ENCODE data around the gene ADRA2A. TPM values are rescaled to one million over a fixed set of nuclear protein-coding genes. Genes with fewer than 3 reads are reported as not detected.
A peak's percentile ranks its signal among the peaks of the same experiment; 100 is the strongest.

ADRA2A gene
- polyA plus RNA-seq, 1 experiment, result not detected

GRCh38 chr10:111037858-111038257 is 39.0 kb upstream of the ADRA2A start:
- ChIA-PET CTCF (interaction anchor here (0.7 to 1.1 kb wide), 4 partner anchors 13 to 292 kb away, joined by 3 to 4 read pairs (median 3); partner anchors contain the start of gene ADRA2A), POLR2A (interaction anchor here (0.5 kb wide), 1 partner anchor 236 kb away, joined by 8 read pairs; no protein-coding TSS in a partner anchor)
- Histone ChIP-seq H3K4me3 (ENCODE audit: low read depth, low read length) (no peak overlapping the region), H3K27ac (ENCODE audit: low read depth, low read length) (no peak overlapping the region), H3K27me3 (ENCODE audit: control insufficient read depth, insufficient read depth, low read length) (no peaks in the 10 kb centered on the region), H3K9me3 (ENCODE audit: control insufficient read depth, insufficient read depth, low read length) (peaks cover 8% of the 10 kb centered on the region)
- no peak for DNase-seq (ENCODE audit: low read depth, low spot score)
- TF ChIP-seq CTCF (IDR thresholded peaks at IDR 0.05; ENCODE audit: low read depth, low read length), result peak; percentile 33; the same call in 1 of the 2 replicates

GRCh38 chr10:111039522-111039921 is 37.3 kb upstream of the ADRA2A start:
- ChIA-PET POLR2A (no interaction called here), CTCF (no interaction called here)
- no peak for TF ChIP-seq CTCF (IDR thresholded peaks at IDR 0.05; ENCODE audit: low read depth, low read length)
- no peak for DNase-seq (ENCODE audit: low read depth, low spot score)
- Histone ChIP-seq H3K4me3 (ENCODE audit: low read depth, low read length) (no peak overlapping the region), H3K27me3 (ENCODE audit: control insufficient read depth, insufficient read depth, low read length) (no peaks in the 10 kb centered on the region), H3K27ac (ENCODE audit: low read depth, low read length) (no peak overlapping the region), H3K9me3 (ENCODE audit: control insufficient read depth, insufficient read depth, low read length) (peaks cover 15% of the 10 kb centered on the region)

- Histone ChIP-seq H3K9me3 (ENCODE audit: control insufficient read depth, insufficient read depth, low read length) (no peaks in the 10 kb centered on the region), H3K27ac (ENCODE audit: low read depth, low read length) (no peak overlapping the region), H3K4me3 (ENCODE audit: low read depth, low read length) (no peak overlapping the region), H3K27me3 (ENCODE audit: control insufficient read depth, insufficient read depth, low read length) (no peaks in the 10 kb centered on the region)
- TF ChIP-seq CTCF (IDR thresholded peaks at IDR 0.05; ENCODE audit: low read depth, low read length), result no peak
- POLR2A ChIA-PET, result no interaction called here
- CTCF ChIA-PET, result no interaction called here
- no peak for DNase-seq (ENCODE audit: low read depth, low spot score)
Observed at GRCh38 chr10:111057006-111057405, 19.8 kb upstream of the ADRA2A start.

- no peak for TF ChIP-seq CTCF (IDR thresholded peaks at IDR 0.05; ENCODE audit: low read depth, low read length)
- H3K9me3 ChIP-seq (ENCODE audit: control insufficient read depth, insufficient read depth, low read length), result no peaks in the 10 kb centered on the region
Observed at GRCh38 chr10:111063471-111063870, 13.4 kb upstream of the ADRA2A start.

GRCh38 chr10:111072232-111072631 is 4.6 kb upstream of the ADRA2A start:
- DNase-seq (ENCODE audit: low read depth, low spot score), result no peak
- Histone ChIP-seq H3K27ac (ENCODE audit: low read depth, low read length) (no peak overlapping the region), H3K4me3 (ENCODE audit: low read depth, low read length) (no peak overlapping the region), H3K9me3 (ENCODE audit: control insufficient read depth, insufficient read depth, low read length) (peaks cover 3% of the 10 kb centered on the region; the same call in 1 of the 2 replicates), H3K27me3 (ENCODE audit: control insufficient read depth, insufficient read depth, low read length) (peaks cover 32% of the 10 kb centered on the region)
- TF ChIP-seq CTCF (IDR thresholded peaks at IDR 0.05; ENCODE audit: low read depth, low read length), result no peak
- POLR2A ChIA-PET, result no interaction called here
- CTCF ChIA-PET, result no interaction called here

More at GRCh38 chr10:111063471-111063870, 13.4 kb upstream of the ADRA2A start:
- POLR2A ChIA-PET, result no interaction called here
- DNase-seq (ENCODE audit: low read depth, low spot score), result no peak
- CTCF ChIA-PET, result interaction anchor here (1.1 kb wide), 1 partner anchor 12 kb away, joined by 3 read pairs; no protein-coding TSS in a partner anchor
- no peak overlapping the region for H3K27ac ChIP-seq (ENCODE audit: low read depth, low read length)
- no peak overlapping the region for H3K4me3 ChIP-seq (ENCODE audit: low read depth, low read length)
- no peaks in the 10 kb centered on the region for H3K27me3 ChIP-seq (ENCODE audit: control insufficient read depth, insufficient read depth, low read length)
